ENCODE data around the gene AP1S1.

GRCh38 chr7:101172005-101172853 lies 18.0 kb downstream of the AP1S1 start:
- TF ChIP-seq, protein P1, sequence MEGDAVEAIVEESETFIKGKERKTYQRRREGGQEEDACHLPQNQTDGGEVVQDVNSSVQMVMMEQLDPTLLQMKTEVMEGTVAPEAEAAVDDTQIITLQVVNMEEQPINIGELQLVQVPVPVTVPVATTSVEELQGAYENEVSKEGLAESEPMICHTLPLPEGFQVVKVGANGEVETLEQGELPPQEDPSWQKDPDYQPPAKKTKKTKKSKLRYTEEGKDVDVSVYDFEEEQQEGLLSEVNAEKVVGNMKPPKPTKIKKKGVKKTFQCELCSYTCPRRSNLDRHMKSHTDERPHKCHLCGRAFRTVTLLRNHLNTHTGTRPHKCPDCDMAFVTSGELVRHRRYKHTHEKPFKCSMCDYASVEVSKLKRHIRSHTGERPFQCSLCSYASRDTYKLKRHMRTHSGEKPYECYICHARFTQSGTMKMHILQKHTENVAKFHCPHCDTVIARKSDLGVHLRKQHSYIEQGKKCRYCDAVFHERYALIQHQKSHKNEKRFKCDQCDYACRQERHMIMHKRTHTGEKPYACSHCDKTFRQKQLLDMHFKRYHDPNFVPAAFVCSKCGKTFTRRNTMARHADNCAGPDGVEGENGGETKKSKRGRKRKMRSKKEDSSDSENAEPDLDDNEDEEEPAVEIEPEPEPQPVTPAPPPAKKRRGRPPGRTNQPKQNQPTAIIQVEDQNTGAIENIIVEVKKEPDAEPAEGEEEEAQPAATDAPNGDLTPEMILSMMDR (IDR thresholded peaks at IDR 0.05) = no peak
- TF ChIP-seq EZH2 (IDR thresholded peaks at IDR 0.05; ENCODE audit: borderline replicate concordance, insufficient read depth, low read depth, low read length, poor library complexity, severe bottlenecking) = no peak
